Fibroblast of lung (primary cell): ENCODE measurements around the gene AFMID. TPM values are rescaled to one million over a fixed set of nuclear protein-coding genes. Genes with fewer than 3 reads are reported as not detected.

ENCODE experiments used
- DNase-seq, 2 donors: peaks; one replicate each; pipeline versions ENCODE4 v3.0.0 to v3.0.0-alpha.2; 2010; ENCODE audit warnings: low read depth in 2 of 2
- H2AFZ ChIP-seq: 2 replicates; pipeline ENCODE4 v1.5.1; 2012; ENCODE audit warnings: low read length, control low read depth, inconsistent platforms
- H3K27ac ChIP-seq: 2 replicates; pipeline ENCODE4 v1.5.1; 2011; ENCODE audit warnings: low read length, control low read depth; ENCODE audit not compliant: insufficient read depth
- H3K27me3 ChIP-seq: 2 replicates; pipeline ENCODE4 v1.5.1; 2011; ENCODE audit warnings: mild to moderate bottlenecking, low read length; ENCODE audit not compliant: control insufficient read depth, insufficient read depth
- H3K36me3 ChIP-seq: 2 replicates; pipeline ENCODE4 v1.5.1; 2011; ENCODE audit warnings: low read length; ENCODE audit not compliant: control insufficient read depth, insufficient read depth
- H3K4me1 ChIP-seq: 2 replicates; pipeline ENCODE4 v1.5.1; 2011; ENCODE audit warnings: low read length; ENCODE audit not compliant: control insufficient read depth, insufficient read depth; ENCODE audit errors: extremely low read depth
- H3K4me2 ChIP-seq: 2 replicates; pipeline ENCODE4 v1.5.1; 2011; ENCODE audit warnings: low read length, control low read depth; ENCODE audit not compliant: insufficient read depth; ENCODE audit errors: extremely low read depth
- H3K4me3 ChIP-seq, 4 experiments: fragments of 200-600 bp in 1 of 4; sonication (generic) in 1 of 4; replicated peaks in 1 of 4; 2 replicates each; pipeline ENCODE4 v1.5.1; 2011 to 2016; ENCODE audit warnings: low read length in 4 of 4, low read depth in 3 of 4, mild to moderate bottlenecking in 3 of 4, control low read depth in 2 of 4, inconsistent platforms in 1 of 4, mixed read lengths in 1 of 4; ENCODE audit not compliant: insufficient read depth in 1 of 4; ENCODE audit errors: control extremely low read depth in 1 of 4
- H3K79me2 ChIP-seq: 2 replicates; pipeline ENCODE4 v1.5.1; 2012; ENCODE audit warnings: mild to moderate bottlenecking, low read length, inconsistent platforms; ENCODE audit not compliant: control insufficient read depth, insufficient read depth
- H3K9ac ChIP-seq: 2 replicates; pipeline ENCODE4 v1.5.1; 2011; ENCODE audit warnings: mild to moderate bottlenecking, low read length, control low read depth; ENCODE audit not compliant: insufficient read depth
- H3K9me3 ChIP-seq: 2 replicates; pipeline ENCODE4 v1.5.1; 2012; ENCODE audit warnings: low read depth, low read length; ENCODE audit not compliant: control insufficient read depth, insufficient read depth
- H4K20me1 ChIP-seq: 2 replicates; pipeline ENCODE4 v1.5.1; 2011; ENCODE audit warnings: low read length; ENCODE audit not compliant: control insufficient read depth, insufficient read depth; ENCODE audit errors: extremely low read depth
- CTCF ChIP-seq, 2 donors: IDR thresholded peaks in 1 of 2; conservative IDR thresholded peaks in 1 of 2; 1 replicate in 1 of 2; 2 replicates in 1 of 2; pipeline ENCODE4 v1.5.1; 2011 to 2012; ENCODE audit warnings: low read length in 2 of 2, control low read depth in 1 of 2, inconsistent platforms in 1 of 2, low read depth in 1 of 2, mild to moderate bottlenecking in 1 of 2
- EZH2 ChIP-seq: IDR thresholded peaks from 2 replicates; pipeline ENCODE4 v1.5.1; 2012; ENCODE audit warnings: low read length, control low read depth, mild to moderate bottlenecking; ENCODE audit errors: missing control alignments
- polyA plus RNA-seq, 2 donors: library from polyadenylated mRNA; depleted of rRNA in 1 of 2; stranded (reverse) in 1 of 2; unstranded in 1 of 2; fragments of >200 nt; gene quantifications; 2 replicates each; pipeline ENCODE4 v1.2.1, GENCODE V29; 2011 to 2012; ENCODE audit warnings: missing spikeins in 1 of 2
- total RNA-seq: library from RNA; depleted of rRNA; stranded (reverse); fragments of >200 nt; gene quantifications from 2 replicates; pipeline ENCODE4 v1.2.1, GENCODE V29; 2014

The AFMID gene
- total and polyA plus RNA-seq, 2 donors (not counting 1 experiment from before 2014, with no cell fraction given), result 28.1 to 29.2 TPM

- H3K9ac ChIP-seq, result no peak overlapping the region
- H3K4me3 ChIP-seq, result no peak overlapping the region
- no peak overlapping the region for H3K4me2 ChIP-seq
- H2AFZ ChIP-seq, result no peak overlapping the region
- no peak for DNase-seq
- no peaks in the 10 kb centered on the region for H4K20me1 ChIP-seq
- H3K36me3 ChIP-seq, result no peaks in the 10 kb centered on the region
- H3K9me3 ChIP-seq, result no peaks in the 10 kb centered on the region
- no peak overlapping the region for H3K27ac ChIP-seq
- no peaks in the 10 kb centered on the region for H3K4me1 ChIP-seq
- TF ChIP-seq CTCF (conservative IDR thresholded peaks at IDR 0.05 in 1 of 2, IDR thresholded peaks at IDR 0.05 in 1 of 2; ENCODE audit: low read depth in 1 of 2, low read length in 2 of 2) (no peak), EZH2 (peak; percentile 73)
- peaks cover 28% of the 10 kb centered on the region for H3K27me3 ChIP-seq
- no peaks in the 10 kb centered on the region for H3K79me2 ChIP-seq
These were observed 45.1 kb downstream of the AFMID start for GRCh38 chr17:78231991-78232858.

- Histone ChIP-seq H2AFZ (no peak overlapping the region), H3K4me1 (no peaks in the 10 kb centered on the region), H3K27ac (no peak overlapping the region), H3K9ac (no peak overlapping the region), H3K36me3 (no peaks in the 10 kb centered on the region), H3K79me2 (no peaks in the 10 kb centered on the region), H3K4me2 (no peak overlapping the region), H4K20me1 (no peaks in the 10 kb centered on the region), H3K27me3 (peaks cover 28% of the 10 kb centered on the region), H3K9me3 (no peaks in the 10 kb centered on the region), H3K4me3 (no peak overlapping the region)
- DNase-seq, result no peak
- TF ChIP-seq CTCF (conservative IDR thresholded peaks at IDR 0.05 in 1 of 2, IDR thresholded peaks at IDR 0.05 in 1 of 2; ENCODE audit: low read depth in 1 of 2, low read length in 2 of 2) (no peak), EZH2 (peak; percentile 82)
These were observed 45.7 kb downstream of the AFMID start for GRCh38 chr17:78232859-78233173.

GRCh38 chr17:78233678-78234077 lies 46.5 kb downstream of the AFMID start:
- Histone ChIP-seq H3K27me3 (peaks cover 31% of the 10 kb centered on the region), H3K79me2 (no peaks in the 10 kb centered on the region), H3K9me3 (no peaks in the 10 kb centered on the region), H3K27ac (no peak overlapping the region), H3K9ac (no peak overlapping the region), H3K36me3 (no peaks in the 10 kb centered on the region), H3K4me1 (no peaks in the 10 kb centered on the region), H3K4me3 (no peak overlapping the region), H4K20me1 (no peaks in the 10 kb centered on the region), H2AFZ (no peak overlapping the region), H3K4me2 (no peak overlapping the region)
- DNase-seq, result no peak
- TF ChIP-seq EZH2 (no peak), CTCF (conservative IDR thresholded peaks at IDR 0.05 in 1 of 2, IDR thresholded peaks at IDR 0.05 in 1 of 2; ENCODE audit: low read depth in 1 of 2, low read length in 2 of 2) (no peak)
